Measurements from ENCODE around the gene SMAD2.

- TF ChIP-seq CTCF (conservative IDR thresholded peaks at IDR 0.05; ENCODE audit: low read depth, low read length) = no peak
- TF ChIP-seq EZH2 (IDR thresholded peaks at IDR 0.05; ENCODE audit: low read length, unreplicated experiment) = no peak
- TF ChIP-seq EZH2phosphoT487 (IDR thresholded peaks at IDR 0.05; ENCODE audit: borderline replicate concordance, low read length) = no peak
Observed at GRCh38 chr18:47800756-47801155, 129.7 kb downstream of the SMAD2 start.
